GM23248 (cell line): ENCODE results near the gene TTYH3. TPM values are rescaled to one million over a fixed set of nuclear protein-coding genes. Genes with fewer than 3 reads are reported as not detected.
A peak's percentile ranks its signal among the peaks of the same experiment; 100 is the strongest.
"Not testable (repeated sequence)": the region's sequence is repeated elsewhere in the genome, so short reads cannot be mapped to it uniquely, and the experiment has no call there.

ENCODE experiments used
- DNase-seq: peaks from one replicate; pipeline ENCODE4 v3.0.0-alpha.2; 2015
- H2AFZ ChIP-seq: fragments of 200-600 bp; sonication (generic); 2 replicates; pipeline ENCODE4 v1.6.1; 2016; ENCODE audit warnings: antibody characterized with exemption
- H3F3A ChIP-seq: fragments of 200-600 bp; sonication (generic); 2 replicates; pipeline ENCODE4 v1.6.1; 2016; ENCODE audit warnings: mild to moderate bottlenecking, antibody characterized with exemption, mixed run types; ENCODE audit not compliant: insufficient read depth
- H3K27ac ChIP-seq: fragments of 200-600 bp; sonication (generic); 2 replicates; pipeline ENCODE4 v1.5.1; 2016; ENCODE audit warnings: mild to moderate bottlenecking
- H3K27me3 ChIP-seq: fragments of 200-600 bp; sonication (generic); replicated peaks from 2 replicates; pipeline ENCODE4 v1.6.1; 2016; ENCODE audit warnings: mild to moderate bottlenecking; ENCODE audit not compliant: insufficient read depth
- H3K36me3 ChIP-seq: fragments of 200-600 bp; sonication (generic); 2 replicates; pipeline ENCODE4 v1.6.1; 2016; ENCODE audit warnings: low read depth, mild to moderate bottlenecking
- H3K4me1 ChIP-seq: fragments of 200-600 bp; sonication (generic); 2 replicates; pipeline ENCODE4 v1.6.1; 2016; ENCODE audit warnings: mild to moderate bottlenecking; ENCODE audit not compliant: insufficient read depth
- H3K4me2 ChIP-seq: fragments of 200-600 bp; sonication (generic); one replicate; pipeline ENCODE4 v1.6.1; 2016; ENCODE audit warnings: mild to moderate bottlenecking; ENCODE audit not compliant: unreplicated experiment
- H3K4me3 ChIP-seq: fragments of 200-600 bp; sonication (generic); 2 replicates; pipeline ENCODE4 v1.5.1; 2016; ENCODE audit warnings: mild to moderate bottlenecking
- H3K79me2 ChIP-seq: fragments of 200-600 bp; sonication (generic); 2 replicates; pipeline ENCODE4 v1.6.1; 2016; ENCODE audit warnings: mild to moderate bottlenecking; ENCODE audit not compliant: insufficient read depth
- H3K9ac ChIP-seq: fragments of 200-600 bp; sonication (generic); 2 replicates; pipeline ENCODE4 v1.6.1; 2016; ENCODE audit warnings: mild to moderate bottlenecking
- H3K9me2 ChIP-seq: fragments of 200-600 bp; sonication (generic); 2 replicates; pipeline ENCODE4 v1.6.1; 2016; ENCODE audit warnings: mixed run types, mild to moderate bottlenecking, moderate library complexity; ENCODE audit not compliant: insufficient read depth
- H3K9me3 ChIP-seq: fragments of 200-600 bp; sonication (generic); one replicate; pipeline ENCODE4 v1.6.1; 2017; ENCODE audit warnings: low read depth
- H4K20me1 ChIP-seq: fragments of 200-600 bp; sonication (generic); 2 replicates; pipeline ENCODE4 v1.6.0; 2016; ENCODE audit not compliant: insufficient read depth
- EZH2 ChIP-seq: fragments of 200-600 bp; sonication (generic); IDR thresholded peaks from 2 replicates; pipeline ENCODE4 v1.6.1; 2018; ENCODE audit warnings: antibody characterized with exemption, mild to moderate bottlenecking; ENCODE audit not compliant: insufficient read depth, poor library complexity, severe bottlenecking
- EZH2phosphoT487 ChIP-seq: fragments of 200-600 bp; sonication (generic); IDR thresholded peaks from 2 replicates; pipeline ENCODE4 v1.6.1; 2018; ENCODE audit warnings: antibody characterized with exemption, moderate library complexity, mild to moderate bottlenecking, low read depth; ENCODE audit not compliant: insufficient read depth
- WGBS, 2 experiments: methylation state at CpG; one replicate each; pipeline ENCODE4 v1.1.6; 2015 to 2017; ENCODE audit warnings: low lambda C conversion rate in 2 of 2, low coverage in 1 of 2; ENCODE audit errors: missing lambda C conversion rate in 2 of 2; 5-methylcytosine and 5-hydroxymethylcytosine counted together
- in situ Hi-C: fragments of 300-500 bp; cut with MboI; formaldehyde crosslinking; loops from 2 replicates; pipeline ENCODE4 v1.15.0; 2020
- polyA plus RNA-seq: library from polyadenylated mRNA; unstranded; fragments of >200 nt; fragmentation: Nextera tagmentation; extraction: Ambion mirVana; gene quantifications from 2 replicates; pipeline ENCODE4 v1.2.1, GENCODE V29; 2016
- total RNA-seq: library from RNA; depleted of rRNA; stranded (reverse); fragments of >200 nt; shearing (Covaris generic); gene quantifications from 2 replicates; pipeline ENCODE4 v1.2.3, GENCODE V29; 2014

TTYH3 gene
- total and polyA plus RNA-seq, 2 experiments from 2014 or later, result 25.3 to 46.0 TPM

DNA sequence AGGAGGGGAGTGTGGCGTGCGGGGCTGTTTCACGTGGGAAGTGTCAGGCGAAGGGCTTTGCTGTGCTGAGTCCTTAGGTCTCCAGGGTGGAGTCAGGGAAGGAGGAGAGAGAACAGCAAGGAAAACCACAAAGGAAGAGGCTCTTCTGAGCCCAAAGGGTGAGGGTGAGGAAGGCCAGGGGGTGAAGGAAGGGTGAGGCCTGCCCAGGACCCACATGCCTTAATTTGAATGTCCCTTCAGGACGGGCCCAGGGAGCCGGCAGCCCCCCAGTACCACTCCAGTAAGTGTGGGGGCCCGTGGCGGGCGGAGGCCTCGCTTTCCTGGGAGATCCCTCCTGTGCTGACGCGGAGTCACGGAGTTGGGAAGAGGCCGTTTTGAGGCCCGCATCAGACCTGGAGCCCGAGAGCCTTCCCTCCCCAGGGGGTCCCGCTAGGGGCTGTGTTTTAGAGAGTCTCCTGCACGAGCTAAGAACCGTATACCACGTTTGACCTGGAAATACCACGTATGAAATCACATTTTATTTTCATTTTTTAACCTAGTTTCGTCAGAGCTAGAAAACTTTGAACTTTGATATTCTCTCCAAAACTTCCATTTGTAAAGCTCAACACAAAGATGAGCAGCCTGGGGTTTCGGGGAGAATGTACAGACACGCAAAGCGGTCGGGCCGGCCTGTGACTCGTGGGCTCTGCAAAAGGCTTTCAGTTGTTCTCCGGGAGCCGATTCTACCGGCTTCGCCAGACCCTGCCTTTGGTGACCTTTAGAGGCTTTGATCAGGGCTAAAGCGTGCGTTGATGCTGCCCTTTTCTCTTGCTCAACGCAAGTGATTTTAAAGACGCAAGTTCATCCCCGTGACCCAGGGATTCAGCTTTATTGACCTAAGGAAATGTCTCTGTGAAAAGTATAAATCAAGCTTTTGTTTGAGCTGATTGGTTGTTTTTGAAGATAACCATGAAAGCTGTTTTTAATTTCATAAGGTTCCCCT, 23.6 kb upstream of the TTYH3 start:
- DNase-seq, result no peak
- TF ChIP-seq EZH2phosphoT487 (no peak), EZH2 (no peak)
- no peaks in the 10 kb centered on the region for H3K36me3 ChIP-seq
- no peaks in the 10 kb centered on the region for H3K9me2 ChIP-seq
- peaks cover 6% of the 10 kb centered on the region for H3K4me1 ChIP-seq
- no peaks in the 10 kb centered on the region for H3K27me3 ChIP-seq
- H3K4me2 ChIP-seq, result no peak overlapping the region
- H3K79me2 ChIP-seq, result no peaks in the 10 kb centered on the region
- H3K4me3 ChIP-seq, result no peak overlapping the region
- H3K9ac ChIP-seq, result no peak overlapping the region
- H4K20me1 ChIP-seq, result no peaks in the 10 kb centered on the region
- no peak overlapping the region for H3K27ac ChIP-seq
- peak overlapping the region; percentile 70; the same call in 1 of the 2 replicates for H2AFZ ChIP-seq
- WGBS, 2 experiments, result 94 to 95% methylated on average over 30 to 37 of the region's 37 CpGs
- no peaks in the 10 kb centered on the region for H3K9me3 ChIP-seq
- no peaks in the 10 kb centered on the region; the same call in 1 of the 2 replicates for H3F3A ChIP-seq
- in situ Hi-C loops, result no loop called here

DNA sequence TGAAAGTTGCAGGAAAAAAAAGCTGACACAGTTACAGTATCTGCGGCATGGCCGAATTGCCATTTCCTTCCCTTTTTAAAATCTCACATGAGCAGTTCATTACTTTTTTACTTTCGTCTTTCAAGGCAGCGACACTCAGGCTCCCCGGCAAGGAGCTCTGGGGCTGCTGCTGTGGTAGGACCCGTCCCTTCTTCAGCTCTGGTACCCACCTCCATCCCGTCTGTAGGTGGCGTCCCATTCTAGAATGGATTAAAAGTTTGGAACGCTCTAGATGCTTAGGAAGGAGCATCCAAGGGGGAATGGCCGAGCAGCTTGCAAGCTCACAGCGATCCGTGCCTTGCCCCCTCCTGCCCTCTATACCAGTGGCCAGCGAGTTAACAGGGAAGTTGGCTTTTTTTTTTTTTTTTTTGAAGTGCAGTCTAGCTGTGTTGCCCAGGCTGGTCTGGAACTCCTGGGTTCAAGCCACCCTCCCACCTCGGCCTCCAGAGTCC, 22.8 kb upstream of the TTYH3 start:
- in situ Hi-C loops, result no loop called here
- no peaks in the 10 kb centered on the region for H4K20me1 ChIP-seq
- H3K27me3 ChIP-seq, result no peaks in the 10 kb centered on the region
- peaks cover 2% of the 10 kb centered on the region; the same call in 1 of the 2 replicates for H3F3A ChIP-seq
- H2AFZ ChIP-seq, result no peak overlapping the region
- no peak for TF ChIP-seq EZH2
- TF ChIP-seq EZH2phosphoT487, result no peak
- no peaks in the 10 kb centered on the region for H3K36me3 ChIP-seq
- H3K79me2 ChIP-seq, result no peaks in the 10 kb centered on the region
- DNase-seq, result peak; percentile 31
- no peak overlapping the region for H3K27ac ChIP-seq
- no peaks in the 10 kb centered on the region for H3K9me2 ChIP-seq
- H3K4me1 ChIP-seq, result peaks cover 11% of the 10 kb centered on the region
- H3K9me3 ChIP-seq, result no peaks in the 10 kb centered on the region
- no peak overlapping the region for H3K9ac ChIP-seq
- WGBS, 2 experiments, result 92 to 93% methylated on average over 14 of the region's 14 CpGs
- no peak overlapping the region for H3K4me2 ChIP-seq
- H3K4me3 ChIP-seq, result no peak overlapping the region

- H3K27ac ChIP-seq, H3K27me3 ChIP-seq, H2AFZ ChIP-seq, H3K9me2 ChIP-seq, H3K4me3 ChIP-seq, H3F3A ChIP-seq, H4K20me1 ChIP-seq, H3K36me3 ChIP-seq, H3K9ac ChIP-seq, H3K4me2 ChIP-seq, H3K9me3 ChIP-seq, DNase-seq, in situ Hi-C loops, H3K79me2 ChIP-seq: not testable (repeated sequence)
- peaks cover 18% of the 10 kb centered on the region for H3K4me1 ChIP-seq
- WGBS, 2 experiments, result 85 to 95% methylated on average over 6 of the region's 6 CpGs
Measured at GRCh38 chr7:2609646-2610045, 22.1 kb upstream of the TTYH3 start.

- H3K4me2 ChIP-seq, result no peak overlapping the region
- peaks cover 21% of the 10 kb centered on the region for H3K4me1 ChIP-seq
- no peaks in the 10 kb centered on the region for H3K79me2 ChIP-seq
- H3K9ac ChIP-seq, result no peak overlapping the region
- whole genome bisulfite sequencing, 2 experiments, result 94% methylated on average over 14 of the region's 14 CpGs
- in situ Hi-C loops, result no loop called here
- H3K36me3 ChIP-seq, result no peaks in the 10 kb centered on the region
- no peak for DNase-seq
- H3F3A ChIP-seq, result peaks cover 6% of the 10 kb centered on the region; the same call in 1 of the 2 replicates
- no peak overlapping the region for H3K27ac ChIP-seq
- no peaks in the 10 kb centered on the region for H3K9me3 ChIP-seq
- H3K27me3 ChIP-seq, result no peaks in the 10 kb centered on the region
- H2AFZ ChIP-seq, result no peak overlapping the region
- TF ChIP-seq EZH2, result no peak
- TF ChIP-seq EZH2phosphoT487, result no peak
- no peak overlapping the region for H3K4me3 ChIP-seq
- no peaks in the 10 kb centered on the region for H3K9me2 ChIP-seq
- H4K20me1 ChIP-seq, result no peaks in the 10 kb centered on the region
Measured at GRCh38 chr7:2610466-2610865, 21.3 kb upstream of the TTYH3 start.
